Measurements from ENCODE around the gene MVB12B.
A peak's percentile ranks its signal among the peaks of the same experiment; 100 is the strongest.
"Not testable (repeated sequence)": the region's sequence is repeated elsewhere in the genome, so short reads cannot be mapped to it uniquely, and the experiment has no call there.

Gene MVB12B

GRCh38 chr9:126326228-126327005 lies at the start of gene MVB12B:
TSS of gene MVB12B (plus strand) at chr9:126326829. CDS start at chr9:126326930, 101 bp downstream.
- peak in 21 of 56 donors; percentile 23 to 73 (median 46) for DNase-seq

- DNase-seq = no peak
Observed at GRCh38 chr9:126283799-126284465, 42.7 kb upstream of the MVB12B start.

- DNase-seq = not testable (repeated sequence)
Observed at GRCh38 chr9:126285652-126286051, 41.0 kb upstream of the MVB12B start.

- DNase-seq = no peak
Observed at GRCh38 chr9:126287166-126287866, 39.3 kb upstream of the MVB12B start.

- DNase-seq = no peak
Observed at GRCh38 chr9:126290871-126291270, 35.8 kb upstream of the MVB12B start.

- no peak for DNase-seq
Observed at GRCh38 chr9:126291925-126292324, 34.7 kb upstream of the MVB12B start.

GRCh38 chr9:126292736-126293521 lies 33.7 kb upstream of the MVB12B start:
- DNase-seq = no peak

GRCh38 chr9:126293522-126293889 lies 33.1 kb upstream of the MVB12B start:
- no peak for DNase-seq

- no peak for DNase-seq
Observed at GRCh38 chr9:126294331-126295081, 32.1 kb upstream of the MVB12B start.

- DNase-seq = no peak
Observed at GRCh38 chr9:126295082-126295477, 31.5 kb upstream of the MVB12B start.

- DNase-seq = no peak
Observed at GRCh38 chr9:126295516-126295915, 31.1 kb upstream of the MVB12B start.

- DNase-seq = no peak
Observed at GRCh38 chr9:126295936-126296600, 30.6 kb upstream of the MVB12B start.

GRCh38 chr9:126296687-126297086 lies 29.9 kb upstream of the MVB12B start:
- no peak for DNase-seq

GRCh38 chr9:126297661-126298060 lies 29.0 kb upstream of the MVB12B start:
- peak in 14 of 56 donors; percentile 6 to 48 (median 28) for DNase-seq

GRCh38 chr9:126298063-126298801 lies 28.4 kb upstream of the MVB12B start:
- peak in 52 of 56 donors; percentile 9 to 88 (median 72) for DNase-seq

GRCh38 chr9:126299706-126300276 lies 26.8 kb upstream of the MVB12B start:
- no peak for DNase-seq

- no peak for DNase-seq
Observed at GRCh38 chr9:126301196-126301595, 25.4 kb upstream of the MVB12B start.

GRCh38 chr9:126301985-126302603 lies 24.5 kb upstream of the MVB12B start:
- peak in 44 of 56 donors; percentile 7 to 80 (median 48) for DNase-seq
